IMR-90 (cell line): ENCODE results near the gene PAXIP1.

Experiments
- BHLHE40 ChIP-seq: fragments of 150-350 bp; IDR thresholded peaks from 2 replicates; pipeline ENCODE4 v1.6.1; 2016; ENCODE audit warnings: mild to moderate bottlenecking, low read depth, low read length
- CEBPB ChIP-seq: IDR thresholded peaks from 2 replicates; pipeline ENCODE4 v1.6.1; 2012; ENCODE audit warnings: low read depth, low read length, improper control_type of control experiment
- CHD1 ChIP-seq: IDR thresholded peaks from 2 replicates; pipeline ENCODE4 v1.6.1; 2012; ENCODE audit warnings: low read depth, low read length, improper control_type of control experiment
- CTCF ChIP-seq: conservative IDR thresholded peaks from 2 replicates; pipeline ENCODE4 v1.5.1; 2012; ENCODE audit warnings: mild to moderate bottlenecking, low read depth, low read length, improper control_type of control experiment
- FOS ChIP-seq: fragments of 150-350 bp; IDR thresholded peaks from 2 replicates; pipeline ENCODE4 v1.6.1; 2016; ENCODE audit warnings: low read depth, low read length
- MAFK ChIP-seq: IDR thresholded peaks from 2 replicates; pipeline ENCODE4 v1.6.1; 2012; ENCODE audit warnings: low read depth, low read length, improper control_type of control experiment
- MAZ ChIP-seq: IDR thresholded peaks from 2 replicates; pipeline ENCODE4 v1.6.1; 2012; ENCODE audit warnings: low read depth, mild to moderate bottlenecking, low read length, improper control_type of control experiment, moderate library complexity, borderline replicate concordance
- POLR2A ChIP-seq: IDR thresholded peaks from 2 replicates; pipeline ENCODE4 v1.6.1; 2012; ENCODE audit warnings: mild to moderate bottlenecking, low read depth, low read length
- RAD21 ChIP-seq: IDR thresholded peaks from 2 replicates; pipeline ENCODE4 v1.6.1; 2012; ENCODE audit warnings: low read length, improper control_type of control experiment
- RCOR1 ChIP-seq: IDR thresholded peaks from 2 replicates; pipeline ENCODE4 v1.6.1; 2012; ENCODE audit warnings: mild to moderate bottlenecking, low read length, improper control_type of control experiment; ENCODE audit not compliant: insufficient replicate concordance
- RFX5 ChIP-seq: IDR thresholded peaks from 2 replicates; pipeline ENCODE4 v1.8.0; 2012; ENCODE audit warnings: low read depth, mild to moderate bottlenecking, low read length, moderate library complexity
- SMC3 ChIP-seq: fragments of 150-350 bp; IDR thresholded peaks from 2 replicates; pipeline ENCODE4 v1.6.1; 2016; ENCODE audit warnings: low read depth, mild to moderate bottlenecking, antibody characterized with exemption, low read length, moderate library complexity
- USF2 ChIP-seq: fragments of 150-350 bp; IDR thresholded peaks from 2 replicates; pipeline ENCODE4 v1.6.1; 2017; ENCODE audit warnings: mild to moderate bottlenecking, antibody characterized with exemption, low read length, low read depth

- TF ChIP-seq CTCF (no peak), POLR2A (no peak), SMC3 (no peak), RAD21 (no peak), BHLHE40 (no peak), RFX5 (no peak), FOS (no peak), MAFK (no peak), USF2 (no peak), CHD1 (no peak), CEBPB (no peak), MAZ (no peak), RCOR1 (no peak)
Observed at GRCh38 chr7:154909241-154910105, 93.5 kb downstream of the PAXIP1 start.
